NCI-H345 (cell line): ENCODE data around the gene PRKCQ.

Experiments used
- DNase-seq: peaks from one replicate; lab custom pipeline; 2025; lab: John Stamatoyannopoulos, UW

PRKCQ gene

GRCh38 chr10:6579904-6580278, at the start of gene PRKCQ:
Gene PRKCQ (minus strand): TSS chr10:6580276. CDS start chr10:6515135, 65,141 bp downstream.
- DNase-seq, result no peak

DNA sequence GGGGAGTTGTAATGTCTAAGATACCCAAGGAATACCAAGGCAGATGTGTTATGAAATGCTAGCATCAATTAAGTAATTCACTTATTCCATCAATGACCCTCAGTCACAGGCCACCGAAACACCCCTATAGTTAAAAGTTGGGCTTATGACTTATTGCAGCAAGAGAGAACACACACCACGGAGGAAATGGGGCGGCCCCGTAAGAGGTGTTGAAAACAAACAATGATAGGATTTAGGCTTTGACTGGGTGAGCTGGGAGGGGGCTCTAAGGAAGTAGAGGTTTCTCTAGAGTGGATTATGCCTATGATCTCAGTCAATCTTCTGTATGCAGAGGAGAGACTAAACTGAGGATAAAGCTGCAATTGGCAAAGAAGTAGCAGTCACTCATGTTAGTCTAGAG, 45.4 kb upstream of the PRKCQ start:
- no peak for DNase-seq

DNA sequence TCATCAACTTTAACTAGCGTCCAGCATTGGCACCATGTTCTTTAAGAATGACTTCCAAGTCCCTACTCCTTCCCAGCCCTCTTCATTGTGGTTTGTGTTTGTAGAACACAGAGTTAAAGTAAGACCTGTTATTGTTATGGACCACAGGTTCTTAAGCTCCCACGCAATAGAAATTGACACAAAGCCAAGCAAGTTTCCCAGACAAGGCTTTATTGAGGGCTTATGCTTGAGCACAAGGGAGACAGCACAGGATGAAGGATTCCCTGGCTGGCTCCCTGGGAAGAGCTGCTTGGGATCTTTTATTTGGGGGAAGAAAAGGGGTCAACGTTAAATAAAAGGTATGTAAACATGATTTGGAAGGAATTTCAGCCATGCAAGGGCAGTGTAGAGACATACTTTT, 44.3 kb upstream of the PRKCQ start:
- DNase-seq, result no peak

DNA sequence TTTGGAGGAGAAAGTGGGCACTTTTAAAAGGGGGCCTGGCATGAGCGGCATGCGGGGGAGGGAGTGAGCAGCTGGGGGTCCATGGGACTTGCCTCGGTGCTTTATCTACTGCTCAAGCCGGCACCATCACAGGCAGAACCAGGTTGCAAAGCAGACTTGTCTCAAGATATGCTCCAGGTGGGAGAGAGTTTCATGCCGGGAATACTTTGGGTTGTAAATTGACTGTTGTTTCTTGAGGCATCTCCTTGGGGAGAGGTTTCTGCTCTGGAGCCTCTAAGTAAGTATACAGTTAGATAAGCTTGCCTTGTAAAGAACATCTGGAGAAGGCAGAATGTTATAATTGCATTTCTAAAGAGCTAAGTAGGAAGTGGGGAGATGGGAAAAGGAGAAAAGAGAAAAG, 42.8 kb upstream of the PRKCQ start:
- no peak for DNase-seq

DNA sequence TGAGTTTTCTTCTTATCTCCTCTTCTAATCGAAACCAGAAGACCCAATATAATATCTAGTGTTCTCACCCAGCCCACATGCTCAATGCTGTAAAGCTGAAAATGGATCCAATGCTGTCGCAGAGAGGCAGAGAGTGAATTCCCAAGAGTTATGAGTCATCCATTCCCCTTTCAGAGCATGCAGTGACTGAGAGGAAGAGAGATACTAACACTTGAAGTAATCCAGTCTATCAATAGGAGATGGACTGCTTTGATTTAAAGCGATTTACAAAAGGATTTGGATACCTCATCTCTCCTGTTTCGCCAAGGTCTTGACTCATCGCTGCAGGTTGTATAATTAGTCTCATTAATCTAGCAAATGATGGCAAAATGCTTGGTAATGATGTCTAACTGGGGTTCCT, 41.5 kb upstream of the PRKCQ start:
- no peak for DNase-seq

DNA sequence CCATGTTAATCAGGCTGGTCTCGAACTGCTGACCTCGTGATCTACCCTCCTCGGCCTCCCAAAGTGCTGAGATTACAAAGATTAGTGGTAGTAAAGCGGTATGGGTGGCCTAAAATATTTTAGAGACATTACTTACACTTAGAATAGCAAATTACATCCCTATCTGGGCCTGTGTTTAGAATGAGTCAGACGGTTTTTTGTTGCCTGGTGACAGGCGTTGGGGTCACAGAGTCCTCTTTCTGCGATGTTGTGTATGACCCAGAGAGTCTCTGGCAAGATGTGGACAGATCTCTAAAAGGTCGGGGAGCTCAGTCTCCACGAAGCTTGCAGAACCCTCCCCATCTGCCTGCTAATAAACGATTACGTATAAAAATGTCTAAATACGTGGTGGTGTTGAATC, 39.6 kb upstream of the PRKCQ start:
- no peak for DNase-seq

GRCh38 chr10:6618340-6618739, 38.3 kb upstream of the PRKCQ start:
- DNase-seq, result no peak

DNA sequence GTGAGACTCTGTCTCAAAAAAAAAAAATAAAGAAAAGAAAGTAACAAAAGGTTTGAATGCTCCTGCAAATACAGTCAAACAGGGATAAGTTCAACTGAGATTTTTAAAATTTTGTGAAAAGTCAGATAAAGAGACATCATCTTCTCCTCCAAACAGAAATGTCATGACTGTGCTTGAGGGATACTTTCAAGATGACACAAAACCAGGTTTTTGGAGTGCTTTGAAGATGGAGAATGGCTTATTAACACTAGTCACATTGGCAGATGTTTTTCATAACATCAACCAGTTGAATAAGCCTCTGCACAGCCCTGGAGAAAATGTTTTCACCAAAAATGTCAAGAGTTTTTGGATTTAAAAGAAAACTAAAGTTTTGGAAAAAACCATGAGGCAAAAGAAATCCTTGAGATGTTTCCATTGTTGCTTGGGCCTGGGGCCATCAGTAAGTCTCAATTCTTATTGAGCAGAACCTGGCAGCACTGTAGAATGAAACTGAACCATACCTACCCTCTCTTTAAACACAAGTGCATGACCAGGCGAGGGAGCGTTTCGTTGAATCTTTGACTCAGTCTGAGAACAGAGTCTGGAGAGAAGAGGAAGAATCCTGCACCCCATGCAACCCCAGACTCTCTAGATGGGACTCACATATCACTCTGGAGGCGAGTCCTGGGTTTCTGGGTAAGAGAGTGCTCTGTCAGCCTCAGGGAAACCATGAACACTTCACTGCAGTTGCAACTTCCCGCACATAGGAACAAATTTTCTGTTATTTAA, 37.4 kb upstream of the PRKCQ start:
- DNase-seq, result no peak

- no peak for DNase-seq
These were observed 35.9 kb upstream of the PRKCQ start for GRCh38 chr10:6615971-6616370.

DNA sequence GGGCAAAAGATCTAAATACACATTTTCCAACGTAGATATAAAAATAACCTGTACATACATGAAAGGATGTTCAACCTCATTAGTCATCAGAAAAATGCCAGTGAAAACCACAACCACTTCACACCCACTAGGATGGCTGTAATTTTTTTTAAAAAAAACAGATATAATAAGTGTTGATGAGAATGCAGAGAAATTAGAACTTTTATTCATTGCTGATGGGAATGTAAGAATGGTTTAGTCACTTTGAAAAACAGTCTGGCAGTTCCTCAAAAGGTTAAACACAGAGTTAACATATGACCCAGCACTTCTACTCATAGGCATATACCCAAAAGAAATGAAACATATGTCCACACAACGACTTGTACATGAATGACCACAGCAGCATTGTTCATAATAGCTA, 32.3 kb upstream of the PRKCQ start:
- DNase-seq, result no peak

GRCh38 chr10:6610647-6611046, 30.6 kb upstream of the PRKCQ start:
- DNase-seq, result no peak

GRCh38 chr10:6609625-6610024, 29.5 kb upstream of the PRKCQ start:
- DNase-seq, result no peak

- no peak for DNase-seq
These were observed 27.7 kb upstream of the PRKCQ start for GRCh38 chr10:6607778-6608177.

DNA sequence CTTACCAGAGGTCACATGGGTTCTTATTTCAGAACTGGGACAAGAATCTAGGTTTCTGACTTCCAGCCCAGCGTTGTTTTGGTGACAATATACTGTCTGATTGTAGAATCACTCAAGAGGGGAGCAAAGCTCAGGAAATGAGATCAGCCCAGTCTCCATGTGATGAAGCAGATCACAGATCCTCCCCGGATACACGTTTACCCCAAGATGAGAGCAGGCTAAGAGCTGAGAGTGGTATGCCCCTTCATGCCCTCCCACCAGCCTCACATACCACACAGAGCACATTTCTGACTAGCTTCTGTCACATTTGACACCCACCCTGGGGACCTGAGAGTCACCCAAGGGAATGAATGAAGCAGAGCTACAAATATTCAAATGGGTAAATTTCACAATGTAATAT, 27.1 kb upstream of the PRKCQ start:
- DNase-seq, result no peak

DNA sequence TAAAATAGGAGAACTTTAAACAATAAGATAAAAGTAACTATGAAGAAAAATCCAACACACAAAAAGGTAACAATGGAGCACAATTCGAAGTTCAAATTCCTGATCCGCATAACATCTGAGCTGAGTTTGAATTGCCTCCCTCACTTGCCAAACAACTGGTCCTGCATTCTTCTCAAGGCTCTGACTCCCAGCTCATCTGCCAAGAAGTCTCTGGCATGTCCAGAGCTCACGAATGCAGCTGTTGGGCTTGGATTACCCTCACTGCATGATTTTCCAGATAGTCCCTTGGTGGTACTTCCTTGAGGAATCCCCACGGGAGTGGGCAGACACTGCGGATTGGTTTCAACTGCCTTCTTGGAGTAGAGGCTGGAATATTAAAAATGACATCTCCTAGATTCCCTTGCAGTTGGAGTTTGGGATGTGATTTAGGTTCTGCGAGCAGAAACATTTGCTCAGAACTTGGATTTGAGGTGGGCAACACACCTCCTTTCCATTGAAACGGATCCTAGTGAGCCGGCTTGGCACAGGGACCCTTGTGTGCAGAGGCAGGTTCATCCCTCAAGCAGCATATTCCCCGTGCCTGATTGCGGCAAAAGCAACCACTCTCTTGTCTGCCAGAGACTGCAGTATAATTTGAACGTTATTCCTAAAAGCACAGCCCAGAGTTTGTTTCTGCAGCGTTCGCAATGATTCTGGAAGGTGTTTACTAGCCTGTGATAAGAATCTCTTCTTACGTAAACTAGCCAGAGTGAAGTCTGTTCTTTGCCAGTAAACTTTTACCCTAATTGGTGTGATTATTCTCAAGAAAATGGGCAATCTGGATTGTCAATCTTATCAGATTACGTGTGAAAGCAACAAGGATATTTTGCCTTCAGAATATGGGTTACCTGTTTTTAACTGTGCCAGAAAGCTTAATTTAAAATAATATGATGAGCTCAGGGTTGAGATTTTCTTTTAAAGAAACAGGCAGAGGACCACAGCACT, 23.4 kb upstream of the PRKCQ start:
- no peak for DNase-seq

DNA sequence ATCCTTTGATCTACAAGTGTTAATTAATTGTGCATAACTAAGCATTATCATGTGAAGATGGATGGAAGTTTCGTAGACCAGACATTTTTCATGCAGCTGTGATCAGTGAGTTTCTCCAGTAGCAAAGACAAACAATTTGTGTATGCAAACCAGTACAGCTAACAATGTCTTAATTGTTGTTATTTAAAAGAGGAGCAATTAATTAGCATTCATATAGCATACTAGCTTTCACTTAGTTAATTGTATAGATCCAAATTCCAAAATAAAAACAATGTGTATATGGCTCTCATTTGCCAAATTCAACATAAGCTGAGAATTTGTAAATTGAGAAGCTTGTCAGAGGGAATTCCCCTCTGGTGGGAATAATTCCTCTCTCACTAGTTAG, 22.6 kb upstream of the PRKCQ start:
- DNase-seq, result no peak

GRCh38 chr10:6602026-6602699, 22.1 kb upstream of the PRKCQ start:
- DNase-seq, result no peak

GRCh38 chr10:6601246-6601805, 21.2 kb upstream of the PRKCQ start:
- DNase-seq, result no peak

DNA sequence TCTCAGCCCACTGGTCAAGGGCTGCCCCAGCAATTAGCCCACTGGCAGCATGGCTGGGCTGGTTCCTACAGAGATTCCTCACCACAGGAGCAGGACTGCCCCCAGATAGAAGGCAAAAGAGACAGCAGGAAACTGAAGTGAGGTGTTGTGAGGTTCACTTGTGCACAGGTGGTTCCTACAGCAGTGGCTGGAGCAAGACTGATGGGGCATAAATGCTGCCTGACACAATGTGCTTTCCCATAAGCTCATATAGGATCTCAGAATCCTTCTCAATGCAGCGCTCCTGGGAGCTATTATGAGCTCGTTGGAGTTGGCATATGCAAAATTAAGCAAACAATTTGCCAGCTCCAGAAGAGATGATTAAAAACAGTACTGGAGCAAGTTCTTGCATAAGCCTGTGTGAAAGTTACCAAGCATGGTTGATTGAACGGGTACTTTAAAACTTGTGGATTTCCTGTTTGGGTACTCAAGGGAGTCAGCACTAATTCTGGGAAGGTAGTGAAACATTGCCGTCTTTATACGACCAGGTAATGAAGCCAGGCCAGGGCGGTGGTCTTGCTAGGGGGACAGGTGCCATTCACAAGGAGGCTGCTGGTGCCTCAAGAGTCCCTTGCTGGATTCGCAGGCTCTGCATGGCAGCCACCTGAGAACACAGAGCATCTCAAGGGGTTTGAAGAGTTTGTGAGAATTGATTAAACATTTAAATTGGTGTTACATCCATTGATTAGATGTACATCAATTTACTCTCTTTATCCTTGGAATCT, 20.3 kb upstream of the PRKCQ start:
- DNase-seq, result no peak

GRCh38 chr10:6598679-6599078, 18.6 kb upstream of the PRKCQ start:
- no peak for DNase-seq

GRCh38 chr10:6597478-6597877, 17.4 kb upstream of the PRKCQ start:
- DNase-seq, result no peak

DNA sequence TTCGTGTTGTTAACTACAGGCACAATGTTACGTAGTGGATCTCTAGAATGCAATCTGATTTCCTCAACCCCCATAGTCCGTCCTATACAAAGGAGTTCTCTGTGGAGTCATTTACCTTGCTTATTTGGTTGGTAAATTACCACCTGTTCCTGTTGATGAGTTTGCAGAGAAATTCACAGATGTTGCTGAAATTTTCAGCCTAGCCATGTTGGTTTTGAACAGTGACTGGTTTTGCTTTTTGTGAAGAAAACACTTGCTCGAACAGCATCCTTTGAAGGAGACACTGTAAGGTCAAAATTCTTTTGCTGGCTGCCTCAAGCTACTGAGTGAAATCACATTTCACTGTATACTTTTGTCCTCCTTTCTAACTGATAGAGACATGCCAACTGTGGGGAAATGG, 15.4 kb upstream of the PRKCQ start:
- no peak for DNase-seq
